Transverse colon (tissue), 4 donors: Measurements from ENCODE around the gene MREG.

Experiments
- POLR2A ChIP-seq: fragments of 450-650 bp; IDR thresholded peaks from one replicate; pipeline ENCODE4 v1.6.1; 2016; ENCODE audit warnings: antibody characterized with exemption, mild to moderate bottlenecking, moderate library complexity
- POLR2AphosphoS5 ChIP-seq, 3 donors: sonication (generic); formaldehyde crosslinking; IDR thresholded peaks; one replicate each; pipeline ENCODE4 v1.6.1; 2016; ENCODE audit warnings: antibody characterized with exemption in 3 of 3
- TF ChIP-seq, protein P1 (sequence below), 5 experiments: fragments of 200-600 bp in 3 of 5; fragments of 450-650 bp in 2 of 5; sonication (generic) in 3 of 5; IDR thresholded peaks; 1 replicate in 2 of 5; 2 replicates in 3 of 5; pipeline ENCODE4 v1.5.1; 2016 to 2017; ENCODE audit warnings: antibody characterized with exemption in 5 of 5, inconsistent platforms in 3 of 5, mild to moderate bottlenecking in 2 of 5, moderate library complexity in 1 of 5

DNA sequence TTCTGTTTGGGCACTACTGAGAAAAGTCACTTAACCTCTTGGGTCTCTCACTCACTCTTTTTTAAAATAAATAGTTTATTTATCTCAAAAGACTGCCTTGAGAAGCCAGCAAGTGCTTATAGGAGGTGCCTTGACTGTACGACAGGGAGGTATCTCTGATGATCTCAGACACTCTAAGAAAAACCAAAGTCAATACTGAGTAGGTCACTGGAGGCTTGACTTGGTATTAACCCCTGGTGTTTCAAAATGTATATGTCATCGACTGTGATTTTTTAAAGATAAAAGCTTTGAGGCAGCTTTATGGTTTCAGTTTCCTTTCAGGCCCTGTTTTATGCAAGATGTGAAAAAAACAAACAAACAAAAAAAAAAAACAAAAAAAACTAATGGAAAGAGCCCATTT, 33.7 kb downstream of the MREG start:
- TF ChIP-seq, protein P1, sequence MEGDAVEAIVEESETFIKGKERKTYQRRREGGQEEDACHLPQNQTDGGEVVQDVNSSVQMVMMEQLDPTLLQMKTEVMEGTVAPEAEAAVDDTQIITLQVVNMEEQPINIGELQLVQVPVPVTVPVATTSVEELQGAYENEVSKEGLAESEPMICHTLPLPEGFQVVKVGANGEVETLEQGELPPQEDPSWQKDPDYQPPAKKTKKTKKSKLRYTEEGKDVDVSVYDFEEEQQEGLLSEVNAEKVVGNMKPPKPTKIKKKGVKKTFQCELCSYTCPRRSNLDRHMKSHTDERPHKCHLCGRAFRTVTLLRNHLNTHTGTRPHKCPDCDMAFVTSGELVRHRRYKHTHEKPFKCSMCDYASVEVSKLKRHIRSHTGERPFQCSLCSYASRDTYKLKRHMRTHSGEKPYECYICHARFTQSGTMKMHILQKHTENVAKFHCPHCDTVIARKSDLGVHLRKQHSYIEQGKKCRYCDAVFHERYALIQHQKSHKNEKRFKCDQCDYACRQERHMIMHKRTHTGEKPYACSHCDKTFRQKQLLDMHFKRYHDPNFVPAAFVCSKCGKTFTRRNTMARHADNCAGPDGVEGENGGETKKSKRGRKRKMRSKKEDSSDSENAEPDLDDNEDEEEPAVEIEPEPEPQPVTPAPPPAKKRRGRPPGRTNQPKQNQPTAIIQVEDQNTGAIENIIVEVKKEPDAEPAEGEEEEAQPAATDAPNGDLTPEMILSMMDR (IDR thresholded peaks at IDR 0.05), result no peak
- TF ChIP-seq POLR2A (no peak), POLR2AphosphoS5 (IDR thresholded peaks at IDR 0.05) (no peak)
